Activated CD4-positive, alpha-beta T cell treated with anti-CD3 and anti-CD28 coated beads for 36 hours (primary cell): ENCODE results near the gene PDXK. TPM values are rescaled to one million over a fixed set of nuclear protein-coding genes. Genes with fewer than 3 reads are reported as not detected.

Experiments used
- ATAC-seq: fragments of 200-7000 bp; cut with Tn5 transposase; one replicate; pipeline ENCODE4 v1.10.0; 2021; ENCODE audit warnings: mild to moderate bottlenecking, moderate library complexity
- CTCF ChIA-PET: fragments of 350-600 bp; sonication (Branson Sonifier 250); formaldehyde crosslinking; loops from one replicate; lab custom pipeline; 2021; ENCODE audit warnings: antibody characterized with exemption; lab: Charles Lee
- POLR2A ChIA-PET: fragments of 350-600 bp; sonication (Branson Sonifier 250); formaldehyde crosslinking; loops from one replicate; lab custom pipeline; 2021; ENCODE audit warnings: antibody characterized with exemption, inconsistent platforms; lab: Charles Lee
- DNase-seq: peaks from one replicate; pipeline ENCODE4 v3.0.0-alpha.2; 2020
- H3K27ac Mint-ChIP-seq: one replicate; pipeline ENCODE4 v1.8.0; 2021; ENCODE audit warnings: mixed read lengths
- H3K27me3 Mint-ChIP-seq: one replicate; pipeline ENCODE4 v1.8.0; 2021; ENCODE audit warnings: mixed read lengths
- H3K36me3 Mint-ChIP-seq: one replicate; pipeline ENCODE4 v1.8.0; 2021; ENCODE audit warnings: low read depth, mixed read lengths
- H3K4me1 Mint-ChIP-seq: one replicate; pipeline ENCODE4 v1.8.0; 2021; ENCODE audit warnings: mixed read lengths
- H3K4me3 Mint-ChIP-seq: one replicate; pipeline ENCODE4 v1.8.0; 2021; ENCODE audit warnings: mild to moderate bottlenecking, moderate library complexity, mixed read lengths
- H3K9me3 Mint-ChIP-seq: one replicate; pipeline ENCODE4 v1.8.0; 2021; ENCODE audit warnings: low read depth, mixed read lengths
- intact Hi-C, 2 experiments: fragments of 100-400 bp; cut with DNase I in 1 of 2; cut with micrococcal nuclease in 1 of 2; formaldehyde crosslinking; loops; one replicate each; pipeline versions ENCODE4 v1.14.2 to v1.15.1; 2022 to 2024; cut with DNase I, micrococcal nuclease
- total RNA-seq, 2 experiments: library from RNA; stranded (reverse); gene quantifications; one replicate each; pipeline ENCODE4 v1.2.3, GENCODE V29; 2021

PDXK gene
- total RNA-seq, 2 experiments from 2014 or later: 96.9 to 117 TPM

- Mint-ChIP-seq H3K9me3 (no peaks in the 10 kb centered on the region), H3K4me3 (peak overlapping the region; percentile 68), H3K27me3 (no peaks in the 10 kb centered on the region), H3K27ac (no peak overlapping the region), H3K4me1 (peaks cover 24% of the 10 kb centered on the region), H3K36me3 (peaks cover 5% of the 10 kb centered on the region)
- ChIA-PET CTCF (no interaction called here), POLR2A (no interaction called here)
- DNase-seq (no peak), ATAC-seq (no peak)
- intact Hi-C loops: no loop called here
Measured at GRCh38 chr21:43717166-43717853, 1.6 kb upstream of the PDXK start.

- Mint-ChIP-seq H3K9me3 (no peaks in the 10 kb centered on the region), H3K4me1 (peaks cover 27% of the 10 kb centered on the region), H3K27ac (peak overlapping the region; percentile 67), H3K27me3 (no peaks in the 10 kb centered on the region), H3K36me3 (peaks cover 5% of the 10 kb centered on the region), H3K4me3 (peak overlapping the region; percentile 68)
- intact Hi-C loops: loop anchor here in 1 of 2 experiments (2.0 kb wide), 1 partner anchor 221 kb away; no protein-coding TSS in a partner anchor
- ChIA-PET CTCF (no interaction called here), POLR2A (no interaction called here)
- ATAC-seq (peak; percentile 2), DNase-seq (no peak)
Measured at GRCh38 chr21:43717967-43718871, 710 bp upstream of the PDXK start.

- no peaks in the 10 kb centered on the region for H3K27me3 Mint-ChIP-seq
- ATAC-seq (peak; percentile 14), DNase-seq (no peak)
- intact Hi-C loops: loop anchor here in 1 of 2 experiments (1.0 to 2.0 kb wide), 5 partner anchors 8 to 746 kb away; partner anchors contain the start of genes HSF2BP, PKNOX1, RRP1 and RRP1B
- no peaks in the 10 kb centered on the region for H3K9me3 Mint-ChIP-seq
- POLR2A ChIA-PET: interaction anchor here (1.9 kb wide), 1 partner anchor 9 kb away, joined by 13 read pairs; no protein-coding TSS in a partner anchor
- peaks cover 10% of the 10 kb centered on the region for H3K36me3 Mint-ChIP-seq
- peak overlapping the region; percentile 74 for H3K27ac Mint-ChIP-seq
- peaks cover 29% of the 10 kb centered on the region for H3K4me1 Mint-ChIP-seq
- H3K4me3 Mint-ChIP-seq: peak overlapping the region; percentile 82
- CTCF ChIA-PET: interaction anchor here (0.6 to 1.0 kb wide), 2 partner anchors 9 to 16 kb away, joined by 4 to 5 read pairs; no protein-coding TSS in a partner anchor
Measured at GRCh38 chr21:43719748-43720538, 1.0 kb downstream of the PDXK start.

- ATAC-seq (no peak), DNase-seq (no peak)
- ChIA-PET POLR2A (interaction anchor here (1.9 kb wide), 1 partner anchor 8 kb away, joined by 13 read pairs; no protein-coding TSS in a partner anchor), CTCF (interaction anchor here (1.0 kb wide), 1 partner anchor 8 kb away, joined by 5 read pairs; no protein-coding TSS in a partner anchor)
- Mint-ChIP-seq H3K9me3 (no peaks in the 10 kb centered on the region), H3K4me3 (peak overlapping the region; percentile 82), H3K27me3 (no peaks in the 10 kb centered on the region), H3K4me1 (peaks cover 33% of the 10 kb centered on the region), H3K27ac (peak overlapping the region; percentile 74), H3K36me3 (peaks cover 10% of the 10 kb centered on the region)
- intact Hi-C loops: no loop called here
Measured at GRCh38 chr21:43720539-43721166, 1.7 kb downstream of the PDXK start.

- no peak for ATAC-seq
- peaks cover 38% of the 10 kb centered on the region for H3K4me1 Mint-ChIP-seq
- ChIA-PET CTCF (interaction anchor here (0.6 kb wide), 1 partner anchor 15 kb away, joined by 3 read pairs; no protein-coding TSS in a partner anchor), POLR2A (no interaction called here)
- H3K27ac Mint-ChIP-seq: no peak overlapping the region
- no peak for DNase-seq
- H3K27me3 Mint-ChIP-seq: no peaks in the 10 kb centered on the region
- peak overlapping the region; percentile 82 for H3K4me3 Mint-ChIP-seq
- H3K36me3 Mint-ChIP-seq: peaks cover 13% of the 10 kb centered on the region
- intact Hi-C loops: no loop called here
- no peaks in the 10 kb centered on the region for H3K9me3 Mint-ChIP-seq
Measured at GRCh38 chr21:43721206-43721605, 2.3 kb downstream of the PDXK start.

- intact Hi-C loops: no loop called here
- no peaks in the 10 kb centered on the region for H3K9me3 Mint-ChIP-seq
- CTCF ChIA-PET: no interaction called here
- DNase-seq (no peak), ATAC-seq (no peak)
- no peak overlapping the region for H3K27ac Mint-ChIP-seq
- H3K27me3 Mint-ChIP-seq: no peaks in the 10 kb centered on the region
- peaks cover 43% of the 10 kb centered on the region for H3K4me1 Mint-ChIP-seq
- peak overlapping the region; percentile 12 for H3K4me3 Mint-ChIP-seq
- H3K36me3 Mint-ChIP-seq: peaks cover 16% of the 10 kb centered on the region
- POLR2A ChIA-PET: no interaction called here
Measured at GRCh38 chr21:43721939-43722338, 3.0 kb downstream of the PDXK start.

- peaks cover 17% of the 10 kb centered on the region for H3K36me3 Mint-ChIP-seq
- ChIA-PET POLR2A (no interaction called here), CTCF (interaction anchor here (1.5 kb wide), 1 partner anchor 19 kb away, joined by 5 read pairs; no protein-coding TSS in a partner anchor)
- no peaks in the 10 kb centered on the region for H3K9me3 Mint-ChIP-seq
- H3K4me1 Mint-ChIP-seq: peaks cover 60% of the 10 kb centered on the region
- H3K4me3 Mint-ChIP-seq: no peak overlapping the region
- H3K27me3 Mint-ChIP-seq: no peaks in the 10 kb centered on the region
- intact Hi-C loops: no loop called here
- DNase-seq: no peak
- no peak for ATAC-seq
- H3K27ac Mint-ChIP-seq: no peak overlapping the region
Measured at GRCh38 chr21:43723648-43724047, 4.7 kb downstream of the PDXK start.

GRCh38 chr21:43726686-43727518 lies 8.0 kb downstream of the PDXK start:
- H3K4me1 Mint-ChIP-seq: peaks cover 61% of the 10 kb centered on the region
- peak overlapping the region; percentile 92 for H3K27ac Mint-ChIP-seq
- no peaks in the 10 kb centered on the region for H3K27me3 Mint-ChIP-seq
- no peaks in the 10 kb centered on the region for H3K9me3 Mint-ChIP-seq
- ChIA-PET CTCF (interaction anchor here (1.6 kb wide), 1 partner anchor 10 kb away, joined by 3 read pairs; no protein-coding TSS in a partner anchor), POLR2A (no interaction called here)
- ATAC-seq: no peak
- peak; percentile 28 for DNase-seq
- H3K36me3 Mint-ChIP-seq: peaks cover 14% of the 10 kb centered on the region
- peak overlapping the region; percentile 78 for H3K4me3 Mint-ChIP-seq
- intact Hi-C loops: loop anchor here (5.0 kb wide), 3 partner anchors 50 to 1325 kb away; partner anchors contain the start of genes CSTB (in 1 of the 2) and UBASH3A (in 1 of the 2)

GRCh38 chr21:43727519-43728153 lies 8.7 kb downstream of the PDXK start:
- CTCF ChIA-PET: interaction anchor here (0.9 to 1.6 kb wide), 4 partner anchors 8 to 71 kb away, joined by 3 to 5 read pairs (median 3); no protein-coding TSS in a partner anchor
- Mint-ChIP-seq H3K4me3 (peak overlapping the region; percentile 78), H3K9me3 (no peaks in the 10 kb centered on the region), H3K27ac (peak overlapping the region; percentile 92), H3K27me3 (no peaks in the 10 kb centered on the region), H3K4me1 (peaks cover 61% of the 10 kb centered on the region), H3K36me3 (peaks cover 14% of the 10 kb centered on the region)
- no peak for DNase-seq
- intact Hi-C loops: loop anchor here (1.0 to 5.0 kb wide), 7 partner anchors 8 to 1325 kb away; partner anchors contain the start of genes CSTB (in 2 of the 2), HSF2BP (in 1 of the 2), PDXK (in 1 of the 2) and RRP1 (in 1 of the 2)
- POLR2A ChIA-PET: interaction anchor here (0.8 to 1.9 kb wide), 2 partner anchors 8 to 330 kb away, joined by 4 to 13 read pairs; no protein-coding TSS in a partner anchor
- ATAC-seq: no peak
